Cardiac muscle cell (in vitro differentiated cells and primary cell): ENCODE data around the gene DIPK1A. TPM values are rescaled to one million over a fixed set of nuclear protein-coding genes. Genes with fewer than 3 reads are reported as not detected.
A peak's percentile ranks its signal among the peaks of the same experiment; 100 is the strongest.

Experiments used
- DNase-seq, 2 donors: peaks; one replicate each; pipeline versions ENCODE4 v3.0.0 to v3.0.0-alpha.2; 2010 to 2017; ENCODE audit warnings: low read depth in 1 of 2, low spot score in 1 of 2
- H3K27ac ChIP-seq: fragments of 200-600 bp; sonication (generic); 2 replicates; pipeline ENCODE4 v1.5.1; 2016
- H3K27me3 ChIP-seq: fragments of 200-600 bp; sonication (generic); 2 replicates; pipeline ENCODE4 v1.6.0; 2016; ENCODE audit warnings: control low read depth
- H3K36me3 ChIP-seq: fragments of 200-600 bp; sonication (generic); 2 replicates; pipeline ENCODE4 v1.5.1; 2016; ENCODE audit warnings: control low read depth
- H3K4me1 ChIP-seq: fragments of 200-600 bp; sonication (generic); 2 replicates; pipeline ENCODE4 v1.8.1; 2017; ENCODE audit warnings: low read depth, mild to moderate bottlenecking, mixed run types
- H3K4me3 ChIP-seq: fragments of 200-600 bp; sonication (generic); 2 replicates; pipeline ENCODE4 v1.5.1; 2016; ENCODE audit warnings: mild to moderate bottlenecking
- H3K9me3 ChIP-seq: fragments of 200-600 bp; sonication (generic); 2 replicates; pipeline ENCODE4 v1.5.1; 2017; ENCODE audit warnings: low read depth, mild to moderate bottlenecking, control low read depth
- CTCF ChIP-seq: IDR thresholded peaks from 2 replicates; pipeline ENCODE4 v1.5.1; 2012; ENCODE audit warnings: low read depth, mild to moderate bottlenecking, low read length
- polyA plus RNA-seq: library from polyadenylated mRNA; unstranded; fragments of >200 nt; fragmentation: Nextera tagmentation; extraction: Ambion mirVana; gene quantifications from 2 replicates; pipeline ENCODE4 v1.2.1, GENCODE V29; 2016
- total RNA-seq: library from RNA; depleted of rRNA; stranded (reverse); fragments of >200 nt; gene quantifications from 2 replicates; pipeline ENCODE4 v1.2.3, GENCODE V29; 2016

Gene DIPK1A
- total and polyA plus RNA-seq, 2 experiments from 2014 or later, result 7.7 to 16.6 TPM

DNA sequence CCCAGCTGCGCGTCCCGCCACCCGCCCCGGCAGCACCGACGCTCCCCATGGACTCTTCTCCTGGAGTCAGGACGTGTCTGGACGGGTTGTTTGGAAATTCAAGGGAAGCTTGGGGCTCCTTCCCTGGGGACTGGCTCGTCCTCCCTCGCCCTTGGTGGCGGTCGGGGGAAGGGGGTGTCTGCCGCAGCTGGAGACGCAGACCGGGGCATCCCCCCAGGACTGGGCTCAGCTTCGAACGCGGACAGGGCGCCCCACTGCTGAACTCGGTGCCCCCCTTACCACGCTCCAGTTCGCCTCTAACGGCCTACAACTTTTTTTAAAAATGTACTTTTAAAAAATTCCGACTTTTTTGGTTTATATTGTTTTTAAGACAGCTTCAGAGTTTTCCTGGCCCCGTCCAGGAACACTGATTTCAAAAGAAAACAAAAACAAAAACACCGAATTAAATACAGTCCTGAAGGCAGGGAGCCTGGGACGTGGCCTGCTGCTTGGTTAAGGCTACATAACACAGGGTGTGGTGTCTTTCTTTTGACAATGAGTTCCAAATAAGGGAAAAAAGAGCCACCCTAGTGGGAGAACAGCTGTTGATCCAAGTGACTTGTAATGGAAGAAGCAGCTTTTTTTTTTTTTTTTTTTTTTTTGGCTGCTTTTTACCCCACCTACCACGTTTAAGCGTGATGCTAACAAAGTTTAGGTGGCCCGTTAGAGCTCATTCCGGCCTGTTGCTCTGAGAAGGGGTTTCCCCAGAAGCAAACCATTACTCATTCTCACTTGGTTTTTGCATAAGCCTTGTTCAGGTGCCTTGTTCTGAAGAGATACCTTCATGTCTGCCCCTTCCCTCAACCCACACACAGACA lies 862 bp upstream of the DIPK1A start:
- Histone ChIP-seq H3K9me3 (no peaks in the 10 kb centered on the region), H3K27ac (peak overlapping the region; percentile 88), H3K4me3 (peak overlapping the region; percentile 56), H3K4me1 (no peaks in the 10 kb centered on the region), H3K36me3 (no peaks in the 10 kb centered on the region), H3K27me3 (no peaks in the 10 kb centered on the region)
- DNase-seq, result peak; percentile 34 to 74
- TF ChIP-seq CTCF, result no peak

DNA sequence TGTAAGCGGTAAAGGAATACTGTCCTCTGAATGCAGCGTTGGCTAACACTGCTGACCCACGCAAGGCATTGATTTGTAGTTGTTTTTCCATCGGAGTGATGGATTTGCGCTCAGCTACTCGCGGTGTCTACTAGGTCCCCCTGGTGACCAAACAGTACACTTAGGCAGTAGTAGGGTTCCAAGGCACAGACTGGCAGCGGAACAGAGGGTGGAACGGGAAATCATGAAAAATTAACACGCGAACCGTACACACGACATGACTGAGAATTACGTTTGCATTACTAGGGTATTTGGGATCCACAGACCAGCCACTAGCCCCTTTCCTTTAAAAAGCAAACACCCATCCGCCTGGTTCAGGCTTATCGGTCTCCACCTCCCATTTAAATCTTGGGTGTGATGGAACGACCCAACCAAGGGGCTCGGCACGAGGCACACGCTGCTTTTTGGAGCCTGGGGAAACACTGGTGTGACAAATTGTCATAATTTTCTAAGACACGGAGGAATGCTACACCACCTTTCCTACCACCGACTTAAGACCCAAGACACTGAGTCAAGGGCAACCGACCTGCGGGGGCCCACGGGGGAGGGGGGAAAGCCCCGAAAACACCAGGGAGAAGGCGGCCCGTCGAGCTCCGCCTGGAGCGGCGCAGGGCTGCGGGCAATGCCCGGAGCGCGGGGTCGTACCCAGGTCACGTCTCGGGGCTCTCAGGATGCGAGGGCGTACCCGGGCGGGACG lies 699 bp downstream of the DIPK1A start:
- Histone ChIP-seq H3K27ac (peak overlapping the region; percentile 53), H3K36me3 (no peaks in the 10 kb centered on the region), H3K4me1 (peaks cover 7% of the 10 kb centered on the region), H3K4me3 (peak overlapping the region; percentile 56), H3K9me3 (no peaks in the 10 kb centered on the region), H3K27me3 (no peaks in the 10 kb centered on the region)
- DNase-seq, result peak; percentile 70 to 83
- TF ChIP-seq CTCF, result peak; percentile 69

GRCh38 chr1:92958203-92958970 lies 2.9 kb downstream of the DIPK1A start:
- H3K4me3 ChIP-seq, result no peak overlapping the region

GRCh38 chr1:92957030-92957734 lies 4.1 kb downstream of the DIPK1A start:
- no peaks in the 10 kb centered on the region for H3K27me3 ChIP-seq
- H3K27ac ChIP-seq, result no peak overlapping the region
- no peak for DNase-seq
- TF ChIP-seq CTCF, result no peak
- no peaks in the 10 kb centered on the region for H3K9me3 ChIP-seq
- H3K4me3 ChIP-seq, result no peak overlapping the region
- H3K4me1 ChIP-seq, result peaks cover 7% of the 10 kb centered on the region
- H3K36me3 ChIP-seq, result no peaks in the 10 kb centered on the region

More at GRCh38 chr1:92958203-92958970, 2.9 kb downstream of the DIPK1A start:
- TF ChIP-seq CTCF, result no peak
- Histone ChIP-seq H3K27me3 (no peaks in the 10 kb centered on the region), H3K27ac (no peak overlapping the region), H3K9me3 (no peaks in the 10 kb centered on the region), H3K36me3 (no peaks in the 10 kb centered on the region), H3K4me1 (peaks cover 7% of the 10 kb centered on the region)
- no peak for DNase-seq
